ENCODE results near the gene AMIGO1.

- TF ChIP-seq CTCF (conservative IDR thresholded peaks at IDR 0.05), result no peak
- no peak for TF ChIP-seq ZFX (IDR thresholded peaks at IDR 0.05)
Measured at GRCh38 chr1:109474697-109475096, 34.8 kb downstream of the AMIGO1 start.
